GM19240 (cell line): ENCODE data around the gene SAMD14.

Source experiments
- DNase-seq: peaks from one replicate; pipeline ENCODE4 v3.0.0; 2011; ENCODE audit warnings: low spot score; ENCODE audit not compliant: insufficient read length

Gene SAMD14

DNA sequence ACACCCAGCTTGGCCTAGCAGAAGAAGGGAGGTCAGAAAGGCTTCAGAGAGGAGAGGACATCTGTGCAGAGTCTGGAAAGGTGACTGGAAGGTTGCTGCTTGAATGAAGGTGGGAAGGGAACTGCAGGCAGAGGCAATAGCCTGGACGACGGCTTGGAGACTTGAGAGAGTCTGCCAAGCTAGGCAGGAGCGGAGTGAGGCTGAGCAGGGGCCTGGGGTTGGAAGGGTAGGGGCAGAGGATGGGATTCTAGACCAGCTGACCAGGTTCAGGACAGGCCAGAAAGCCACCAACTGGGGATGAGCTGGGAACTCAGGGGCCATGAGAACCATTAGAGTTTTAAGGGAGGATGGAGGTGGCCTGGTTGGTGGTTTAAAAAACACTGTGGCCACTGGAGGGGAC lies 35.5 kb upstream of the SAMD14 start:
- no peak for DNase-seq

DNA sequence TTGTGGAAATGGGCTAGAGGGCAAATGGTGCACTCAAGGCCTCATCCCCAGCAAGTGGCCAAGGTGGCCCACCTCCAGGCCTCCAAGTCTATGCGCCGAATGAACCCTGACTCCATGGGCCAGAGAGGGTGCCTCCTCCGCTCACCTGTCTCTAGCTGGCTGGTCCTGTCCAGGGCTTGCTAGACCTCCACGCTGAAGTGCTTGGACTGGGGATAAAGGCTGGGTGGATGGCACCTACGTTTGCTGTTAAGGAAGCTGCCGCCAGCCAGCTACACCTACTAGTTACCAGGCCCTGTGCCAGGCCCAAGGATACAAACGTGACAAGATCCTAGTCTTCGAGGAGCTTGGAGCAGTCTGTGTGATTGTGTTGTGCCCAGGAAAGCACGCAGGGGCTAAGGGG lies 35.1 kb upstream of the SAMD14 start:
- DNase-seq: no peak

DNA sequence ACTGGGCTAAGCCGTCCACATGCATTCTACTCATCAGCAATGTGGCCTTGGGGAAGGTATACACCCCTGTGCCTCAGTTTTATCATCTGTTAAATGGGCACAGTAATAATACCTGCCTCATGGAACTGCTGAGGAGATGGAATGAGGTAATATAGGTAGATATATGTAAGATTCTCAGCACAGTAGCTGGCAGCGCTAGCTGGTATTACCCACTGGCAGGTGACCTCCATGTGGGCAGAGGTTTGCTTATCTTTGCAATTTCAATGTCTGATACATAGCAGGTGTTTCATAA lies 34.7 kb upstream of the SAMD14 start:
- DNase-seq: no peak

- DNase-seq: no peak
These were observed 34.1 kb upstream of the SAMD14 start for GRCh38 chr17:50163843-50164696.

- no peak for DNase-seq
These were observed 32.7 kb upstream of the SAMD14 start for GRCh38 chr17:50162466-50163254.

GRCh38 chr17:50161911-50162288 lies 31.9 kb upstream of the SAMD14 start:
- DNase-seq: no peak

DNA sequence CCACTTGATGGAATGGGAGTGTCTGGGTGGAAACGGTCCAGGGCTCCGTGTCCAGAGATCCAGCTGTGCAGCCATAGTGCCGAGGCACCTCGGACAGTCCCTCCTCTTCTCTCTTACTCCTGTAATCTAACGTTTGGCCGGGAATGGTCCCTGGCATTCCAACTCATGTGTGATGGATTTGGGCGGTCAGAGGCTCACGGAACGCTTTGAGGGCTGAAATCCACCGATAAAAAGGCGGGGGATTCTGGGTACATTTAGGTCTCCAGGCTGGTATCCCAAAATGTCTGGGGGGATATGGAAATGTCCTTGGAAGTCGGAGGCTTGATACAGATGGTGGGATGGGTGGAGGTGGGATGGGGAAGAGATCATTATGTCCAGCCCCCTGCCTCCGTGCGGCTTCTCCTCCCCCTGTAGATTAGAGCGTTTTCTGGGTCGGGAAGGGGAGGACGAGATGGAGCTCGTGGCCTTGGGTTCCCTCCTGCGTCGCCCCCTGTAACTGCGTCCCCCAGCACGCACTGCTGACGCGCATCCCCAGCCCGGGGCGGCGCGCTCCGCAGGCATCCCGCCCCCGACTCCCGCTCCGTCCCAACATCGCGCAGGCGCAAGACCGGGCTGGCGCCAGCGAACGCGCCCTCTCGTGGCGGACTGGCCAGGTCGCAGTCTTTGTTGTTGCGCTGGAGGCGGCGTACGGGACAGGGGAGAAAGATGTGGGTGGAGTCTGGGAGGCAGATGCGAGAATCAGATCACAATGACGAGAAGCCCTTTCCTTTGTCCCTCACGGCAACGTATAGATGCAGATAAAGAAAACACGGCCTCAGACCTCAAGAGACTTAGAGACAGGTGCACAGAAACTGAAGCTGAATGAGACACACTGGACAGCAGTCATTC lies 31.3 kb upstream of the SAMD14 start:
- DNase-seq: peak; percentile 98

DNA sequence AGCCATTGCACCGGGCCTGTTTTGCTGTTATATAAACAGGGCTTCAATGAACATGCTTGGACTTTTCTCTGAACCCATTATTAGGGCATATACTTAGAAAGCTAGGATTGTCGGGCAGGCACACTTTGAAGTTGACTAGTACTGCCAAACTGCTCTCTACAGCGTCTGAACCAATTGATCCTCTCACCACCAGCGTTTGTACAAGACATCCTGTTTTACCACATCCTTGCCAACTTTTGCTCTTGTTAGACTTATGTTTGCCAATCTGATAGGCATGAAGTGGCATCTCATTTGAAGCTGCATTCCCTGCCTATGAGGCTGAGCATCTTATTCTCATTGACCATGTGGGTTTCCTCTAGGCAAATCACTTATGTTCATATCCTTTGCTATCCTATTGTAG lies 27.9 kb upstream of the SAMD14 start:
- DNase-seq: no peak

- DNase-seq: no peak
These were observed 25.3 kb upstream of the SAMD14 start for GRCh38 chr17:50155115-50155819.

GRCh38 chr17:50154604-50155003 lies 24.6 kb upstream of the SAMD14 start:
- no peak for DNase-seq

- no peak for DNase-seq
These were observed 24.0 kb upstream of the SAMD14 start for GRCh38 chr17:50153650-50154575.

DNA sequence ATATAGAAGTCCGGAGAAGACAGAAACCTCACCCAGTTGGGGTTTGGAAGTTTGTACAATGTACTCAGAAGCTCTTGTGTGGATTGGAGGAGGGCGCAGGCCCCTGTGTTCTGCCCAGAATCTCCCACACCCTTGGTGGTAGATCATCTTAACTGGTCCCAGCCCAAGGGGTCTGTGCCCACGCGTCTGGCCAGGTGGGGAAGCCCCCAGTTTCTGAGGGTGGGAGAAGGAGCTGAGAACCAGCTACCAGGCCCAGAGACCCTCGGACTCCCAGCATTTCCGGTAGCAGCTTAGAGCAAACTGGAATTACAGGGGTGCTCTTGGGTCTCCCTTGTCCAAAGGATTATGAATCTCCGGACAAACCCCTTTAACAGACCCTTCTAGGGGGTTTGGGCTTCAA lies 22.8 kb upstream of the SAMD14 start:
- DNase-seq: no peak

DNA sequence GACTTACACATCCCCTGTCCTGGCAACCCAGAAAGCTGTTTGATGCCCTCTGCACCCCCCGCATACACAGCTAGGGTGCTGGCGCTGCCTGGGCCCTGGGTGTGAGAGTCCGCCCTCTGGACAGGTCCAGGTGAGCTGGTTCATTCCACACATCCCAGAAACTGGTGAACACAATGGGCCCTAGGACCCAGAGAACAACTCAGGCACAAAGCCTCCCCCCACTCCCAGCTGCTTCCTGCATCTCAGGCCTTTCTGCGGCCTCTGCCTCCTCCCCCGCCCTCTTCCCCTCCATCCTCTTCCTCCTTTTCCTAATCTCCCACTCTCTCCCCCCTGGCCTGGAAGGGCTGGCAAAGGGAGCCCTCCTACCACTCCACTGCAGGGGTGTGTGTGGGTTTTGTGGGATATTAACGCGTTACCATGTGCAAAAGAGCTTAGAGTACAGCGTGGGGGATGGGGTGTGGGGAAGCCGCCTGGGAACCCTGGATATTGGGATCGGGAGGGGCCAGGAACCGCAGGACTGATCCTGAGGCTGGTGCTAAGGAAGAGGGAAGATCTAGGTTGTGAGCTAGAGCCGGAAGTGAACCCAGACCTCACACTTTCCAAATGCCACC lies 22.1 kb upstream of the SAMD14 start:
- DNase-seq: no peak

DNA sequence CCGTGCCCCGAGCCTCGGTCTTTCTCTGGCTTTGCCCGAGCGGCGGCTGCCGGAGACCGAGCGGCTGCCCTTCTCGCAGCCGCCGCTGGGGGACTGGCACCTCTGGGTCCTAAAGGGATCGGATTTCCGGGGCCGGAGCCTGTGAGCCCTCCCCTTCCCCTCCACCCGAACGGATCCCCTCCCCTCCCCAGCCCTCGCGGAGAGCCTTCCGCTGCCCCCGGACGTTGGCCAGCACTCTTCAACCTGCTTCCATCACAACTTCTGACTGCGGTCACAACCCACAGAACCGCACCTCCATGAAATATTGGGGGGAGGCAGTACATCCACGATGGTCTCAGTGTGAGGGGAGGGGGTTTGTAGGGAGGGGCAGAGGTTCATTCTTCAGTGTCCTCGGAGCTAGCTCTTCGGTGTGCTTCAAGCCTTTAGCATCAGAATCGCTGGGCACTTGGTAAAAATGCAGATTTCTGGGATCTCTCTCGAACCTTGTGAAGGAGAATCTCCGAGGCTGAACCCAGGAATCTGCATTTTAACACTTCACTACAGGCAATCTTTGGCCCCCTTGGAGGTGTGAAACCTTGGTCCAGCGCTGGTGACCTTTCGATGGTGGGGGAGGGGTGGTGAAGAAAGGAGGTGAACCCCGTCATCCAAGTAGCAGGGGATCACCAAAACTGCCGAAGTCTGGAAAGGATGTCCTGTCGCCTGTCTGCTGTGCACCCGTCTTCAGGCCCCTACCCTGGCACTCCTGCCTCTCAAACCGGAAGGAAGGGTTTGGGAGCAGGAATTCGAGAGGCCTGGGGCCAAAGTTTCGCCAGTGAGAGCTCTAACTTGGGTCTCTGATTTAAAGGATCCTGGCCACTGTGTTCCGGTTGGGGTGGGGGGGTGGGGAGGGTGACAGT lies 21.3 kb upstream of the SAMD14 start:
- DNase-seq: peak; percentile 87

DNA sequence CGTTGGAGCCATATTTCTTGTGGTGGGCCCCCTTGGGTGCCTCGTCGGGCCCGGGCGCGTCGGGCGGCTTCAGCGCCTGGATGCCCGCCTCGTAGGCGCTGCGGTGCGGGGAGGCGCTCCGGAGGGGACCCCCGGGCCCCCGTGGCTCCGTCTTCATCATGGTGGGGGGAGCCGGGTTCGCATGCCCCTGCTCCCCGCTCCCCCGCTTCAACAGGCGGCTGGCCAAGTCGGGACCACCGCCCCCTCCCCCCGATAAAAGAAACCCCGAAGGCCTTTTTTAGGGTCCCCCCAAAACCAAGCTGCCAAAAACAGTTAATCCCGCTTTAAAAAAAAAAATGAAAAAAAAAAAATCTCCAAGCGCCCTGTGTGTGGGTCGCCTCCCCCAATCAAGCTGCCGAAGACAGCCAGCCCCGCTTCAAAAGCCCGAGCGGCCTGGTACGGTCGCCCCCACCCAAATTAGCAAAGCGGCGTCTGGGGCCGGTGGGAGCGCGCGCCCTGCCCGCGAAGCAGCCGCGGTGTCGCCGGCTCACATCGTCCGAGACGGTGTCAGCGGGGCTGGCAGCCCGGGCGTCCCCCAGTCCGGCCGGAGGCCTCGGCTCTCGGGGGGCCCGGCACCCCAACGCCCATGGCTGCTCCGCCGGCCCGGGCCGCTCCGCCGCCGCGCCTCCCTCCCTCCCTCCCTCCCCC lies 20.5 kb upstream of the SAMD14 start, which contains the start of gene PPP1R9B:
PPP1R9B (minus strand) TSS at position 324 of the 687 bp plus-strand sequence; CDS start at position 160, 164 bp downstream.
- no peak for DNase-seq

GRCh38 chr17:50149417-50150353 lies 19.7 kb upstream of the SAMD14 start:
- no peak for DNase-seq

- no peak for DNase-seq
These were observed 19.1 kb upstream of the SAMD14 start for GRCh38 chr17:50149091-50149416.
